Keratinocyte (primary cell): ENCODE measurements around the gene TSC1.

ENCODE experiments used
- EZH2 ChIP-seq: IDR thresholded peaks from one replicate; pipeline ENCODE4 v1.6.1; 2012; ENCODE audit warnings: inconsistent platforms, mild to moderate bottlenecking, low read length, moderate library complexity
- TF ChIP-seq, protein P1 (sequence below), 3 experiments: IDR thresholded peaks in 1 of 3; conservative IDR thresholded peaks in 1 of 3; optimal IDR thresholded peaks in 1 of 3; 2 replicates in 2 of 3; 3 replicates in 1 of 3; pipeline versions ENCODE3 to v1.5.1; 2011; ENCODE audit warnings: low read length in 3 of 3, mild to moderate bottlenecking in 3 of 3, moderate library complexity in 2 of 3, control low read depth in 1 of 3, inconsistent platforms in 1 of 3; ENCODE audit not compliant: insufficient read depth in 2 of 3; ENCODE audit errors: extremely low read depth in 1 of 3

DNA sequence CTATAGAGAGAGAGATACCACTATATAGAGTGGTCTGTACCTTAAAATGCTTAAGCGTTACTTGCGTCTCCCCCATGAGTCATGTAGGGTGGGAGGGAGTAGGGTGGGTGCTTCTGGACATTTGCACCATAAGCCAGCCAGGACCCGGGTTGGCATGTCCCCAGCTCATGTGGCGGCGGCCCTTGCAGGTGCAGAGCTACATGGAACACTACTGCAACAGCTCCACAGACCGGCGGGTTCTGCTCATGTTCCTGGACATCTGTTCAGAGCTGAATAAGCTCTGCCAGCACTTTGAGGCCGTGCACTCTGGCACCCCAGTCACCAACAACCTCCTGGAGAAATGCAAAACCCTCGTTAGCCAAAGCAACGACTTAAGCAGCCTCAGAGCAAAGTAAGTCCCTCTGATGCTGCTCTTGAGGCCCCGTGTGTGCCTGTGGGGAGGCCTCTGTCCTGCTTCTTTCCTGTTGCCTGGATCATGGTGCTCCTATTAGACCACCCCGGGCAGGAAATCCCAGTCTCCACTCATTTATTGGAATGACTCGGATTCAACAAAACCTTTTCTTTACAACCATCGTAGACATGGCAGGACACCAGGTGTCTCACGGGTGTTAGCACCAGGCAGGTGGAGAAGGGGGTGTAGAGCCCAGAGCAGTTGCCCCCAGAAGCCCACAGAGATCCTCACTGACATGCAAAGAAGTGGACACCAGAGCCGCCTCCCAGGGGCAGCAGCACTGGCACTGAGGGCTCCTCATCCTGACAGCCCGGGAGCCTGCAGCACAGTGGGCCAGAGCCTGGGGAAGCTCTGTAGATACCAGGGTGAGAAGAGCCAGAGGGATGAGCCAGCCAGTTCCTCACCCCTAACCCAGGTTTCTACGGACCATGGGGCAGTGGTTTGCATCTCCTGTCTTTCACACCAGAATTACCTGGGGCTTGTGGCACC is 57.0 kb downstream of the TSC1 start:
- TF ChIP-seq, protein P1, sequence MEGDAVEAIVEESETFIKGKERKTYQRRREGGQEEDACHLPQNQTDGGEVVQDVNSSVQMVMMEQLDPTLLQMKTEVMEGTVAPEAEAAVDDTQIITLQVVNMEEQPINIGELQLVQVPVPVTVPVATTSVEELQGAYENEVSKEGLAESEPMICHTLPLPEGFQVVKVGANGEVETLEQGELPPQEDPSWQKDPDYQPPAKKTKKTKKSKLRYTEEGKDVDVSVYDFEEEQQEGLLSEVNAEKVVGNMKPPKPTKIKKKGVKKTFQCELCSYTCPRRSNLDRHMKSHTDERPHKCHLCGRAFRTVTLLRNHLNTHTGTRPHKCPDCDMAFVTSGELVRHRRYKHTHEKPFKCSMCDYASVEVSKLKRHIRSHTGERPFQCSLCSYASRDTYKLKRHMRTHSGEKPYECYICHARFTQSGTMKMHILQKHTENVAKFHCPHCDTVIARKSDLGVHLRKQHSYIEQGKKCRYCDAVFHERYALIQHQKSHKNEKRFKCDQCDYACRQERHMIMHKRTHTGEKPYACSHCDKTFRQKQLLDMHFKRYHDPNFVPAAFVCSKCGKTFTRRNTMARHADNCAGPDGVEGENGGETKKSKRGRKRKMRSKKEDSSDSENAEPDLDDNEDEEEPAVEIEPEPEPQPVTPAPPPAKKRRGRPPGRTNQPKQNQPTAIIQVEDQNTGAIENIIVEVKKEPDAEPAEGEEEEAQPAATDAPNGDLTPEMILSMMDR (optimal IDR thresholded peaks at IDR 0.05 in 1 of 3, IDR thresholded peaks at IDR 0.05 in 1 of 3, conservative IDR thresholded peaks at IDR 0.05 in 1 of 3; ENCODE audit: extremely low read depth in 1 of 3, insufficient read depth in 2 of 3, low read length in 3 of 3): no peak
- TF ChIP-seq EZH2: no peak
